Activated CD8-positive, alpha-beta T cell treated with anti-CD3 and anti-CD28 coated beads for 36 hours (primary cell): ENCODE measurements around the gene TMEFF2. TPM values are rescaled to one million over a fixed set of nuclear protein-coding genes. Genes with fewer than 3 reads are reported as not detected.

ENCODE experiments used
- ATAC-seq: fragments of 200-7000 bp; cut with Tn5 transposase; one replicate; pipeline ENCODE4 v1.10.0; 2021; ENCODE audit warnings: mild to moderate bottlenecking, moderate library complexity
- CTCF ChIA-PET: fragments of 350-600 bp; sonication (Branson Sonifier 250); formaldehyde crosslinking; loops from one replicate; lab custom pipeline; 2021; ENCODE audit warnings: antibody characterized with exemption; lab: Charles Lee
- POLR2A ChIA-PET: fragments of 350-600 bp; sonication (Branson Sonifier 250); formaldehyde crosslinking; loops from one replicate; lab custom pipeline; 2021; ENCODE audit warnings: antibody characterized with exemption; lab: Charles Lee
- DNase-seq: peaks from one replicate; pipeline ENCODE4 v3.0.0-alpha.2; 2020
- H3K27ac Mint-ChIP-seq: one replicate; pipeline ENCODE4 v1.8.0; 2021; ENCODE audit warnings: mild to moderate bottlenecking, mixed read lengths
- H3K27me3 Mint-ChIP-seq: one replicate; pipeline ENCODE4 v1.8.0; 2021; ENCODE audit warnings: mixed read lengths
- H3K36me3 Mint-ChIP-seq: one replicate; pipeline ENCODE4 v1.8.0; 2021; ENCODE audit warnings: low read depth, mixed read lengths
- H3K4me1 Mint-ChIP-seq: one replicate; pipeline ENCODE4 v1.8.0; 2021; ENCODE audit warnings: low read depth, mixed read lengths
- H3K4me3 Mint-ChIP-seq: one replicate; pipeline ENCODE4 v1.8.0; 2021; ENCODE audit warnings: mild to moderate bottlenecking, moderate library complexity, mixed read lengths
- H3K9me3 Mint-ChIP-seq: one replicate; pipeline ENCODE4 v1.8.0; 2021; ENCODE audit warnings: mixed read lengths
- intact Hi-C: fragments of 100-400 bp; cut with micrococcal nuclease; formaldehyde crosslinking; loops from one replicate; pipeline ENCODE4 v1.10.0; 2022
- total RNA-seq, 2 experiments: library from RNA; stranded (reverse); gene quantifications; one replicate each; pipeline ENCODE4 v1.2.3, GENCODE V29; 2021
- TF ChIP-seq, protein P1 (sequence below): fragments of 200-600 bp; IDR thresholded peaks from one replicate; pipeline ENCODE4 v1.8.0; 2022; ENCODE audit warnings: antibody characterized with exemption, mild to moderate bottlenecking

TMEFF2 gene
- total RNA-seq, 2 experiments from 2014 or later = not detected

DNA sequence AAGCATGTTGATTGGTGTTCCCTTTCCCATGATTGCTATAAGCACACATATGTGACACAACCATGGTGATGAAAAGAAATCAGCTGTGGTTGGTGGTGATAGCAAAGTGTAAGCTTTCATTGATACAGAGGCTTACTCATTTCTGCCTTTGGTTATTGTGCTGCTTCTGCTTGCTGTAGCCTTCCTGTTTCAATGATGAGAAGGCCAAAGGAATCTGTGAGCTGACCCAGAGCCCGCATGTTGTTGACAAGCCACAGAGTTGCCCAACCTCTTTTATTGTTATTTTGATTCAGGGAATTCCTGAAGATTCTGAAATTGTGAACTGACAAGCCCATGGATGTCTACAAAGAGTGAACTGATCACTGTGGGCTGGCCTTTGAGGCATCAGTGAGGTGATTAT, 164.4 kb downstream of the TMEFF2 start:
- no peak overlapping the region for H3K4me3 Mint-ChIP-seq
- ATAC-seq = no peak
- peaks cover 2% of the 10 kb centered on the region for H3K27me3 Mint-ChIP-seq
- no peak for DNase-seq
- no peaks in the 10 kb centered on the region for H3K4me1 Mint-ChIP-seq
- H3K9me3 Mint-ChIP-seq = no peaks in the 10 kb centered on the region
- TF ChIP-seq, protein P1, sequence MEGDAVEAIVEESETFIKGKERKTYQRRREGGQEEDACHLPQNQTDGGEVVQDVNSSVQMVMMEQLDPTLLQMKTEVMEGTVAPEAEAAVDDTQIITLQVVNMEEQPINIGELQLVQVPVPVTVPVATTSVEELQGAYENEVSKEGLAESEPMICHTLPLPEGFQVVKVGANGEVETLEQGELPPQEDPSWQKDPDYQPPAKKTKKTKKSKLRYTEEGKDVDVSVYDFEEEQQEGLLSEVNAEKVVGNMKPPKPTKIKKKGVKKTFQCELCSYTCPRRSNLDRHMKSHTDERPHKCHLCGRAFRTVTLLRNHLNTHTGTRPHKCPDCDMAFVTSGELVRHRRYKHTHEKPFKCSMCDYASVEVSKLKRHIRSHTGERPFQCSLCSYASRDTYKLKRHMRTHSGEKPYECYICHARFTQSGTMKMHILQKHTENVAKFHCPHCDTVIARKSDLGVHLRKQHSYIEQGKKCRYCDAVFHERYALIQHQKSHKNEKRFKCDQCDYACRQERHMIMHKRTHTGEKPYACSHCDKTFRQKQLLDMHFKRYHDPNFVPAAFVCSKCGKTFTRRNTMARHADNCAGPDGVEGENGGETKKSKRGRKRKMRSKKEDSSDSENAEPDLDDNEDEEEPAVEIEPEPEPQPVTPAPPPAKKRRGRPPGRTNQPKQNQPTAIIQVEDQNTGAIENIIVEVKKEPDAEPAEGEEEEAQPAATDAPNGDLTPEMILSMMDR = no peak
- H3K27ac Mint-ChIP-seq = no peak overlapping the region
- intact Hi-C loops = no loop called here
- ChIA-PET CTCF (no interaction called here), POLR2A (no interaction called here)
- H3K36me3 Mint-ChIP-seq = no peaks in the 10 kb centered on the region

DNA sequence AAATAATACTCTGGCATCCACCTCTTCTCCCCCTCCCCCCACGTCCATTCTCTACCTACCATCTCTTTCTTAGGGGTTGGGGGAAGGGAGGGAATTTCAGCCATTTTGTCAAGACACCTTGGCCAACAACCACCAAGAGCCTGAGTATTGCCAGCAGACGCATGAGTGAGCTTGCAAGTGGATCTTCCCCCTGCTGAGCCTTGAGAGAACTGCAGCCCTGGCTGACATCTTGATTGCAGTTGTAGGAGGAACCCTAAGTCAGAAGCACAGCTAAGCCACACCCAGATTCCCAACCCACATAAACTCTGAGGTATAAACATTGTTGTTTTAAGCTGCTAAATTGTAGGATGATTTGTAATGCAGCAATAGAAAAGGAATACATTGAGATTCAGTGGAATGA, 165.6 kb downstream of the TMEFF2 start:
- intact Hi-C loops = no loop called here
- TF ChIP-seq, protein P1 = no peak
- Mint-ChIP-seq H3K4me1 (no peaks in the 10 kb centered on the region), H3K36me3 (no peaks in the 10 kb centered on the region), H3K27ac (no peak overlapping the region), H3K4me3 (no peak overlapping the region), H3K27me3 (peaks cover 2% of the 10 kb centered on the region), H3K9me3 (no peaks in the 10 kb centered on the region)
- ATAC-seq = peak; percentile 58
- DNase-seq = peak; percentile 27
- ChIA-PET POLR2A (interaction anchor here (0.6 to 0.7 kb wide), 2 partner anchors 19 to 864 kb away, joined by 3 read pairs; no protein-coding TSS in a partner anchor), CTCF (interaction anchor here (1.1 kb wide), 1 partner anchor 11 kb away, joined by 3 read pairs; no protein-coding TSS in a partner anchor)

- ATAC-seq (no peak), DNase-seq (no peak)
- POLR2A ChIA-PET = no interaction called here
- Mint-ChIP-seq H3K9me3 (no peaks in the 10 kb centered on the region), H3K36me3 (no peaks in the 10 kb centered on the region), H3K4me1 (no peaks in the 10 kb centered on the region), H3K27ac (no peak overlapping the region), H3K27me3 (peaks cover 2% of the 10 kb centered on the region), H3K4me3 (no peak overlapping the region)
- TF ChIP-seq, protein P1 = no peak
- intact Hi-C loops = no loop called here
- CTCF ChIA-PET = no interaction called here
These were observed 168.0 kb downstream of the TMEFF2 start for GRCh38 chr2:192026825-192027120.

GRCh38 chr2:192026059-192026824, 168.5 kb downstream of the TMEFF2 start:
- CTCF ChIA-PET = no interaction called here
- Mint-ChIP-seq H3K27ac (no peak overlapping the region), H3K27me3 (peaks cover 3% of the 10 kb centered on the region), H3K4me3 (no peak overlapping the region), H3K4me1 (no peaks in the 10 kb centered on the region), H3K9me3 (no peaks in the 10 kb centered on the region), H3K36me3 (no peaks in the 10 kb centered on the region)
- DNase-seq (no peak), ATAC-seq (no peak)
- TF ChIP-seq, protein P1 = no peak
- intact Hi-C loops = no loop called here
- POLR2A ChIA-PET = no interaction called here

GRCh38 chr2:192025637-192026036, 169.1 kb downstream of the TMEFF2 start:
- peaks cover 3% of the 10 kb centered on the region for H3K27me3 Mint-ChIP-seq

More at GRCh38 chr2:192025637-192026036, 169.1 kb downstream of the TMEFF2 start:
- H3K9me3 Mint-ChIP-seq = no peaks in the 10 kb centered on the region
- no peak overlapping the region for H3K4me3 Mint-ChIP-seq
- no peak overlapping the region for H3K27ac Mint-ChIP-seq
- no peak for DNase-seq
- no peaks in the 10 kb centered on the region for H3K4me1 Mint-ChIP-seq
- no peak for ATAC-seq
- TF ChIP-seq, protein P1 = no peak
- ChIA-PET POLR2A (no interaction called here), CTCF (no interaction called here)
- no peaks in the 10 kb centered on the region for H3K36me3 Mint-ChIP-seq
- intact Hi-C loops = no loop called here
